ENCODE results near the gene ADK. TPM values are rescaled to one million over a fixed set of nuclear protein-coding genes. Genes with fewer than 3 reads are reported as not detected.

Gene ADK
- total RNA-seq, 4 donors from 2014 or later: 15.3 to 23.3 (median 20.8) TPM

DNA sequence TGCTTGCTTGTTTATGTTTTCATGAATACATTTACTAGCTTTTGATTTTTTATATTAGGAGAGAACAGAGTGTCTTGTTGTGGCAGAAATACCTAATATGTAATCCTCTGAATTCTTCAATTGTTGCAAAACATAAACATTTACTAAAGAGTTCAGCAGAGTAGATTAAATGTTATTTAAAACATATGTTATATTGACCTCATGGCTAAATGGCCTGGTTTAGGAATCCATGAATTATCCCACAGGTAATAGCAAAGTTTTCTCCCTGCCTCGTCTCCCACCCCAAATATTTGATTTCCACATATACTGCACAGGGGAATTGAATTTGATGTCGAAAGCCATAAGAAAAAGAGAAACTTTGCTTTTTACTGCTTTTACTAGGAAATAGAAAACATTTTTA, 111.8 kb downstream of the ADK start:
- no peaks in the 10 kb centered on the region for H3K27me3 ChIP-seq
- 91 to 97% methylated on average over 2 of the region's 2 CpGs for WGBS, 2 donors (ENCODE audit: low coverage in 1 of 2)
- no peaks in the 10 kb centered on the region for H3K9me3 ChIP-seq
- H3K4me1 ChIP-seq: peaks cover 0 to 5% (median 0%) of the 10 kb centered on the region in 3 donors
- H3K4me3 ChIP-seq: no peak overlapping the region
- H3K27ac ChIP-seq: no peak overlapping the region
- TF ChIP-seq POLR2A (IDR thresholded peaks at IDR 0.05) (no peak), EP300 (IDR thresholded peaks at IDR 0.05) (no peak), POLR2AphosphoS5 (IDR thresholded peaks at IDR 0.05) (no peak), CTCF (IDR thresholded peaks at IDR 0.05) (no peak)
- H3K36me3 ChIP-seq: no peaks in the 10 kb centered on the region
- ATAC-seq: no peak

- Histone ChIP-seq H3K4me1 (peaks cover 0 to 5% (median 0%) of the 10 kb centered on the region in 3 donors), H3K9me3 (no peaks in the 10 kb centered on the region), H3K4me3 (no peak overlapping the region), H3K27ac (no peak overlapping the region), H3K27me3 (no peaks in the 10 kb centered on the region), H3K36me3 (no peaks in the 10 kb centered on the region)
- TF ChIP-seq CTCF (IDR thresholded peaks at IDR 0.05) (no peak), EP300 (IDR thresholded peaks at IDR 0.05) (no peak), POLR2A (IDR thresholded peaks at IDR 0.05) (no peak)
- no peak for ATAC-seq
Measured at GRCh38 chr10:74263996-74264395, 113.0 kb downstream of the ADK start.

DNA sequence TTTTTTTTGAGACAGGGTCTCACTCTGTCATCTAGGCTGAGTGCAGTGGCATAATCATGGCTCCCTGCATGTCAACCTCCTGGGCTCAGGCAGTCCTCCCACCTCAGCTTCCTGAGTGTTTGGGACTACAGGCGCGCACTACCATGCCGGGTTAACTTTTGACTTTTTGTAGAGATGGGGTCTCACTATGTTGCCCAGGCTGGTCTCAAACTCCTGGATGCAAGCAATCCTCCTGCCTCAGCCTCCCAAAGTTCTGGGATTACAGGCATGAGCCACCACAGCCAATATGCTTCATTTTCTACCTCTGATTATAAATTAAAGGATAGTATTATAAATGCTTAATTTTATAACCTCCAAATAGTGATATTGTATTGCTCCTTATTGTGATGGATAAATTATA, 121.3 kb downstream of the ADK start:
- Histone ChIP-seq H3K27ac (no peak overlapping the region), H3K27me3 (no peaks in the 10 kb centered on the region), H3K4me3 (no peak overlapping the region), H3K9me3 (no peaks in the 10 kb centered on the region), H3K36me3 (no peaks in the 10 kb centered on the region), H3K4me1 (no peaks in the 10 kb centered on the region)
- 96% methylated on average over 3 of the region's 3 CpGs; no CpG with 5 or more reads in 1 of the 2 donors for WGBS, 2 donors (ENCODE audit: low coverage in 1 of 2)
- no peak for TF ChIP-seq EP300 (IDR thresholded peaks at IDR 0.05)
- TF ChIP-seq CTCF (IDR thresholded peaks at IDR 0.05): no peak
- no peak for TF ChIP-seq POLR2AphosphoS5 (IDR thresholded peaks at IDR 0.05)
- no peak for TF ChIP-seq POLR2A (IDR thresholded peaks at IDR 0.05)
- ATAC-seq: no peak

GRCh38 chr10:74275755-74276290, 124.8 kb downstream of the ADK start:
- H3K4me3 ChIP-seq: no peak overlapping the region
- 95 to 98% methylated on average over 6 of the region's 6 CpGs for WGBS, 2 donors (ENCODE audit: low coverage in 1 of 2)
- no peaks in the 10 kb centered on the region for H3K4me1 ChIP-seq
- no peaks in the 10 kb centered on the region for H3K27me3 ChIP-seq
- no peaks in the 10 kb centered on the region for H3K36me3 ChIP-seq
- no peak for ATAC-seq
- no peak overlapping the region for H3K27ac ChIP-seq
- no peaks in the 10 kb centered on the region for H3K9me3 ChIP-seq
- no peak for TF ChIP-seq CTCF (IDR thresholded peaks at IDR 0.05)
- no peak for TF ChIP-seq EP300 (IDR thresholded peaks at IDR 0.05)
- TF ChIP-seq POLR2AphosphoS5 (IDR thresholded peaks at IDR 0.05): no peak
- TF ChIP-seq POLR2A (IDR thresholded peaks at IDR 0.05): no peak

DNA sequence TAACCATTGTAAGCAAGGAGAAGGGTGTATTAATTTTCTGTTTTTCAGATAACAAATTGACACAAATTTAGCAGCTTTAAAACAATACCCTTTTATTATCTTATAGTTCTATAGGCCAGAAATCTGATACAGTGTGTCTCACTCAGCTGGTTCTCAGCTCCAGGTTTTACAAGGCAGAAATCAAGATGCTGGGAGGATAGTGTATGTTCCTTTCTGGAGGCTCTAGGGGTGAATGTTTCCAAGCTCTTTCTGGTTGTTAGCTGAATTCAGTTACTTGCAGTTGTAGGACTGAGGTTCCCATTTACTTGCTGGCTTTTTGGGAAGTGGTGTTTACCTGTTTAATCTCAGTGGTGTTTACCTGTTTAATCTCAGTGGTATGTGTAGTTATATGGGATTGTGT, 125.4 kb downstream of the ADK start:
- Histone ChIP-seq H3K27ac (no peak overlapping the region), H3K9me3 (no peaks in the 10 kb centered on the region), H3K4me1 (no peaks in the 10 kb centered on the region), H3K4me3 (no peak overlapping the region), H3K36me3 (no peaks in the 10 kb centered on the region), H3K27me3 (no peaks in the 10 kb centered on the region)
- TF ChIP-seq POLR2A (IDR thresholded peaks at IDR 0.05) (no peak), CTCF (IDR thresholded peaks at IDR 0.05) (no peak), EP300 (IDR thresholded peaks at IDR 0.05) (no peak), POLR2AphosphoS5 (IDR thresholded peaks at IDR 0.05) (no peak)
- ATAC-seq: no peak

All from gastroesophageal sphincter (tissue), 4 donors.